HepG2 (cell line): Measurements from ENCODE around the gene RBBP8NL. TPM values are rescaled to one million over a fixed set of nuclear protein-coding genes. Genes with fewer than 3 reads are reported as not detected.

Experiments used
- ATAC-seq: fragments of 200-7000 bp; cut with Tn5 transposase; 3 replicates; pipeline ENCODE4 v1.9.1; 2020; ENCODE audit warnings: mild to moderate bottlenecking, moderate library complexity
- BruUV-seq: library from RNA; stranded (reverse); fragments of 400-500 nt; replicated peaks from 2 replicates; lab custom pipeline; 2021; lab: Mats Ljungman, UMichigan
- CTCF ChIA-PET: fragments of 300-600 bp; formaldehyde crosslinking; extraction: SDS; loops from one replicate; lab custom pipeline; 2021; ENCODE audit warnings: low total read pairs, inconsistent platforms, low intra/inter-chr PET ratio; lab: Yijun Ruan, JAX
- POLR2A ChIA-PET: fragments of 350-600 bp; sonication (Branson Sonifier 250); formaldehyde crosslinking; loops from one replicate; lab custom pipeline; 2020; ENCODE audit warnings: antibody characterized with exemption, inconsistent platforms; lab: Yijun Ruan, JAX
- DNase-seq: peaks from one replicate; pipeline ENCODE4 v3.0.0-alpha.2; 2015; ENCODE audit warnings: low spot score
- FAIRE-seq: peaks from 3 replicates; lab custom pipeline; 2011; peaks lifted over from hg19 to GRCh38; lab: Jason Lieb, UNC
- H2AFZ ChIP-seq: one replicate; pipeline ENCODE4 v1.6.1; 2011; ENCODE audit warnings: low read length, inconsistent platforms
- H3K27ac ChIP-seq: fragments of 300-600 bp; 3 replicates; pipeline ENCODE4 v1.8.0; 2011; ENCODE audit warnings: mixed run types, mild to moderate bottlenecking, mixed read lengths, low read length, inconsistent platforms; ENCODE audit not compliant: insufficient read depth; ENCODE audit errors: extremely low read length
- H3K27me3 ChIP-seq, 2 experiments: fragments of 200-600 bp in 1 of 2; 2 replicates in 1 of 2; 3 replicates in 1 of 2; pipeline versions ENCODE4 v1.6.0 to v1.8.0; 2011; ENCODE audit warnings: low read length in 2 of 2, mild to moderate bottlenecking in 2 of 2, moderate library complexity in 2 of 2, inconsistent platforms in 1 of 2; ENCODE audit not compliant: insufficient read depth in 2 of 2, control insufficient read depth in 1 of 2
- H3K36me3 ChIP-seq, 2 experiments: fragments of 200-600 bp in 1 of 2; replicated peaks in 1 of 2; 2 replicates in 1 of 2; 3 replicates in 1 of 2; pipeline versions ENCODE4 v1.5.1 to v1.8.0; 2011; ENCODE audit warnings: low read length in 2 of 2, inconsistent platforms in 1 of 2; ENCODE audit not compliant: insufficient read depth in 2 of 2, control insufficient read depth in 1 of 2
- H3K4me1 ChIP-seq: 2 replicates; pipeline ENCODE4 v1.5.1; 2012; ENCODE audit warnings: low read length, inconsistent platforms; ENCODE audit not compliant: insufficient read depth
- H3K4me2 ChIP-seq: 2 replicates; pipeline ENCODE4 v1.6.0; 2011; ENCODE audit warnings: low read depth, low read length, inconsistent platforms
- H3K4me3 ChIP-seq, 3 experiments: fragments of 200-600 bp in 1 of 3; sonication (generic), shearing (Covaris generic) in 1 of 3; replicated peaks in 1 of 3; 2 replicates each; pipeline ENCODE4 v1.5.1; 2011 to 2016; ENCODE audit warnings: low read length in 3 of 3, inconsistent platforms in 2 of 3, low read depth in 2 of 3, mild to moderate bottlenecking in 2 of 3, control low read depth in 1 of 3, mixed read lengths in 1 of 3; ENCODE audit not compliant: insufficient read depth in 1 of 3
- H3K79me2 ChIP-seq: one replicate; pipeline ENCODE4 v1.6.1; 2011; ENCODE audit warnings: low read length, inconsistent platforms; ENCODE audit not compliant: insufficient read depth
- H3K9ac ChIP-seq: 2 replicates; pipeline ENCODE4 v1.6.0; 2011; ENCODE audit warnings: mild to moderate bottlenecking, low read depth, low read length, inconsistent platforms; ENCODE audit not compliant: insufficient read depth
- H3K9me3 ChIP-seq: 2 replicates; pipeline ENCODE4 v1.5.1; 2012; ENCODE audit warnings: mild to moderate bottlenecking, low read length
- H4K20me1 ChIP-seq: 2 replicates; pipeline ENCODE4 v1.6.0; 2011; ENCODE audit warnings: inconsistent platforms, mild to moderate bottlenecking, low read length, moderate library complexity; ENCODE audit not compliant: insufficient read depth
- HIVEP1 ChIP-seq: sonication (generic); formaldehyde crosslinking; IDR thresholded peaks from 2 replicates; pipeline ENCODE4 v1.4.0; 2020; ENCODE audit warnings: mild to moderate bottlenecking, missing genetic modification reagents
- KAT2B ChIP-seq: fragments of 150-350 bp; IDR thresholded peaks from 2 replicates; pipeline ENCODE4 v1.6.1; 2014; ENCODE audit warnings: low read depth, low read length, borderline replicate concordance
- MAFK ChIP-seq, 2 experiments: IDR thresholded peaks in 1 of 2; conservative IDR thresholded peaks in 1 of 2; 2 replicates each; pipeline ENCODE4 v1.6.1; 2011; ENCODE audit warnings: improper control_type of control experiment in 2 of 2, low read length in 2 of 2
- MTF1 ChIP-seq: sonication (generic); formaldehyde crosslinking; IDR thresholded peaks from 2 replicates; pipeline ENCODE4 v1.5.0; 2020; ENCODE audit warnings: missing genetic modification reagents
- WGBS: methylation state at CpG from one replicate; pipeline ENCODE4 v1.1.6; 2017; ENCODE audit warnings: low lambda C conversion rate; 5-methylcytosine and 5-hydroxymethylcytosine counted together
- in situ Hi-C: cut with HindIII; loops from 2 replicates; pipeline ENCODE4 v1.10.0; 2017; ENCODE audit warnings: low pct_unique_long_range_greater_than_20kb; ENCODE audit not compliant: extremely low pct_ligation_motif_present
- intact Hi-C: fragments of 100-400 bp; cut with micrococcal nuclease; formaldehyde crosslinking; loops from one replicate; pipeline ENCODE4 v1.10.0; 2022; ENCODE audit not compliant: unreplicated experiment
- polyA plus RNA-seq, 8 experiments: library from polyadenylated mRNA; depleted of rRNA in 3 of 8; stranded (reverse) in 7 of 8; unstranded in 1 of 8; fragments of >200 nt; fragmentation: Illumina TruSeq in 4 of 8; extraction: Trizol in 4 of 8; gene quantifications; 2 replicates each; pipeline versions ENCODE4 v1.2.1 to v1.2.3, GENCODE V29; 2011 to 2016; ENCODE audit warnings: low read depth in 4 of 8, missing spikeins in 1 of 8, mixed read lengths in 1 of 8; ENCODE audit not compliant: insufficient read depth in 1 of 8
- total RNA-seq, 5 experiments: library from RNA; depleted of rRNA; stranded (reverse); fragments of >200 nt; fragmentation: Illumina TruSeq; extraction: Trizol; gene quantifications; 2 replicates each; pipeline ENCODE4 v1.2.3, GENCODE V29; 2016; ENCODE audit warnings: low read depth in 1 of 5

The RBBP8NL gene
- total and polyA plus RNA-seq, 2 of the 13 experiments (the other 11 are each of a cell fraction or from before 2014, with no cell fraction given): 0.69 to 0.86 TPM

GRCh38 chr20:62475027-62475771, 47.9 kb upstream of the RBBP8NL start (continued):
- TF ChIP-seq KAT2B (no peak), MAFK (conservative IDR thresholded peaks at IDR 0.05 in 1 of 2, IDR thresholded peaks at IDR 0.05 in 1 of 2; ENCODE audit: low read length in 2 of 2) (no peak), MTF1 (CRISPR knock-in tag) (no peak)

GRCh38 chr20:62474604-62475026, 47.3 kb upstream of the RBBP8NL start:
- in situ Hi-C loops: no loop called here
- Histone ChIP-seq H3K27ac (no peak overlapping the region), H3K4me2 (no peak overlapping the region), H3K27me3 (peaks cover 14 to 43% of the 10 kb centered on the region in 2 experiments), H4K20me1 (peaks cover 9% of the 10 kb centered on the region; the same call in 1 of the 2 replicates), H3K9me3 (no peaks in the 10 kb centered on the region), H3K79me2 (no peaks in the 10 kb centered on the region), H3K4me1 (peaks cover 20% of the 10 kb centered on the region), H3K4me3 (no peak overlapping the region), H2AFZ (no peak overlapping the region), H3K36me3 (no peaks in the 10 kb centered on the region), H3K9ac (no peak overlapping the region)
- ChIA-PET CTCF (no interaction called here), POLR2A (no interaction called here)
- no peak for FAIRE-seq
- BruUV-seq: no TSS peak
- intact Hi-C loops: no loop called here
- ATAC-seq: no peak
- DNase-seq: no peak
- 77% methylated on average over 23 of the region's 25 CpGs for WGBS
- TF ChIP-seq HIVEP1 (CRISPR knock-in tag): no peak
- TF ChIP-seq, all 625 proteins: peak for 0
